Measurements from ENCODE around the gene ADGRD1. TPM values are rescaled to one million over a fixed set of nuclear protein-coding genes. Genes with fewer than 3 reads are reported as not detected.

Gene ADGRD1
- total and polyA plus RNA-seq, 2 of the 8 experiments (the other 6 are each of a cell fraction or from before 2014, with no cell fraction given) = 0.36 to 0.48 TPM

DNA sequence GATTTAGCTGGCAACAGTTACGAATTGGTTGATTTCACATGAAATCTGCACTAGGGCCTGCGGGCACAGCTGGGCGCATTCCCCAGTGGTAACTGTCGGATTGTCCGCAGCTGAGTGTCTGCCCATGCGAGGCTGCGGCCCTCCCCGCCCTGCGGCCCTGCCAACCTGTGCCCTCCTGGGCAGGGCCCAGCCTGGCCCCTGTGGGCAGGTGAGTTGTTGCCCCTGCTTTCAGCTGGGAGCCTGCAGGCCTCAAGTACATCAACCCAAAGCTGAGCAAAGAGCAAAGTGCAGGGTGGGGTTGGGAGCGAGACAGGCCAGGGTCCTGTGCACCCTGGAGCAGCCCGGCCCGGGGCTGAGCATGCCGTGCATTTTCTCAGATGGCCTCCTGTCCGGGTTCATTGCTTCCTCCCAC is 89.1 kb downstream of the ADGRD1 start (continued):
- TF ChIP-seq, protein P1, sequence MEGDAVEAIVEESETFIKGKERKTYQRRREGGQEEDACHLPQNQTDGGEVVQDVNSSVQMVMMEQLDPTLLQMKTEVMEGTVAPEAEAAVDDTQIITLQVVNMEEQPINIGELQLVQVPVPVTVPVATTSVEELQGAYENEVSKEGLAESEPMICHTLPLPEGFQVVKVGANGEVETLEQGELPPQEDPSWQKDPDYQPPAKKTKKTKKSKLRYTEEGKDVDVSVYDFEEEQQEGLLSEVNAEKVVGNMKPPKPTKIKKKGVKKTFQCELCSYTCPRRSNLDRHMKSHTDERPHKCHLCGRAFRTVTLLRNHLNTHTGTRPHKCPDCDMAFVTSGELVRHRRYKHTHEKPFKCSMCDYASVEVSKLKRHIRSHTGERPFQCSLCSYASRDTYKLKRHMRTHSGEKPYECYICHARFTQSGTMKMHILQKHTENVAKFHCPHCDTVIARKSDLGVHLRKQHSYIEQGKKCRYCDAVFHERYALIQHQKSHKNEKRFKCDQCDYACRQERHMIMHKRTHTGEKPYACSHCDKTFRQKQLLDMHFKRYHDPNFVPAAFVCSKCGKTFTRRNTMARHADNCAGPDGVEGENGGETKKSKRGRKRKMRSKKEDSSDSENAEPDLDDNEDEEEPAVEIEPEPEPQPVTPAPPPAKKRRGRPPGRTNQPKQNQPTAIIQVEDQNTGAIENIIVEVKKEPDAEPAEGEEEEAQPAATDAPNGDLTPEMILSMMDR (IDR thresholded peaks at IDR 0.05; ENCODE audit: control extremely low read depth in 1 of 3, insufficient read depth in 1 of 3, low read depth in 1 of 3, low read length in 3 of 3) = no peak
- TF ChIP-seq CEBPB (IDR thresholded peaks at IDR 0.05; ENCODE audit: low read depth, low read length) (no peak), EZH2 (IDR thresholded peaks at IDR 0.05; ENCODE audit: low read depth, low read length, severe bottlenecking) (no peak), KDM5A (IDR thresholded peaks at IDR 0.05; ENCODE audit: low read length) (no peak)

Measured in H1 (cell line).